ENCODE data around the gene STK32A.

GRCh38 chr5:147223948-147224791 is 10.7 kb upstream of the STK32A start:
- TF ChIP-seq POLR2A (IDR thresholded peaks at IDR 0.05) (no peak), CTCF (IDR thresholded peaks at IDR 0.05) (peak; percentile 29 to 76 (median 64))
